Skin epidermis (tissue), 12 donors: Measurements from ENCODE around the gene GGA2.
"Not testable (repeated sequence)": the region's sequence is repeated elsewhere in the genome, so short reads cannot be mapped to it uniquely, and the experiment has no call there.

Experiments used
- H3K27ac ChIP-seq, 21 experiments: fragments of 200-600 bp; sonication (generic) in 11 of 21; one replicate each; pipeline ENCODE4 v1.5.0; 2020; ENCODE audit warnings: mild to moderate bottlenecking in 3 of 21, inconsistent platforms in 2 of 21, moderate library complexity in 2 of 21
- H3K4me3 ChIP-seq, 7 experiments: fragments of 200-600 bp; sonication (generic) in 2 of 7; one replicate each; pipeline ENCODE4 v1.5.0; 2020; ENCODE audit warnings: inconsistent platforms in 2 of 7, mild to moderate bottlenecking in 2 of 7, moderate library complexity in 1 of 7

GGA2 gene, protein sequence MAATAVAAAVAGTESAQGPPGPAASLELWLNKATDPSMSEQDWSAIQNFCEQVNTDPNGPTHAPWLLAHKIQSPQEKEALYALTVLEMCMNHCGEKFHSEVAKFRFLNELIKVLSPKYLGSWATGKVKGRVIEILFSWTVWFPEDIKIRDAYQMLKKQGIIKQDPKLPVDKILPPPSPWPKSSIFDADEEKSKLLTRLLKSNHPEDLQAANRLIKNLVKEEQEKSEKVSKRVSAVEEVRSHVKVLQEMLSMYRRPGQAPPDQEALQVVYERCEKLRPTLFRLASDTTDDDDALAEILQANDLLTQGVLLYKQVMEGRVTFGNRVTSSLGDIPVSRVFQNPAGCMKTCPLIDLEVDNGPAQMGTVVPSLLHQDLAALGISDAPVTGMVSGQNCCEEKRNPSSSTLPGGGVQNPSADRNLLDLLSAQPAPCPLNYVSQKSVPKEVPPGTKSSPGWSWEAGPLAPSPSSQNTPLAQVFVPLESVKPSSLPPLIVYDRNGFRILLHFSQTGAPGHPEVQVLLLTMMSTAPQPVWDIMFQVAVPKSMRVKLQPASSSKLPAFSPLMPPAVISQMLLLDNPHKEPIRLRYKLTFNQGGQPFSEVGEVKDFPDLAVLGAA

DNA sequence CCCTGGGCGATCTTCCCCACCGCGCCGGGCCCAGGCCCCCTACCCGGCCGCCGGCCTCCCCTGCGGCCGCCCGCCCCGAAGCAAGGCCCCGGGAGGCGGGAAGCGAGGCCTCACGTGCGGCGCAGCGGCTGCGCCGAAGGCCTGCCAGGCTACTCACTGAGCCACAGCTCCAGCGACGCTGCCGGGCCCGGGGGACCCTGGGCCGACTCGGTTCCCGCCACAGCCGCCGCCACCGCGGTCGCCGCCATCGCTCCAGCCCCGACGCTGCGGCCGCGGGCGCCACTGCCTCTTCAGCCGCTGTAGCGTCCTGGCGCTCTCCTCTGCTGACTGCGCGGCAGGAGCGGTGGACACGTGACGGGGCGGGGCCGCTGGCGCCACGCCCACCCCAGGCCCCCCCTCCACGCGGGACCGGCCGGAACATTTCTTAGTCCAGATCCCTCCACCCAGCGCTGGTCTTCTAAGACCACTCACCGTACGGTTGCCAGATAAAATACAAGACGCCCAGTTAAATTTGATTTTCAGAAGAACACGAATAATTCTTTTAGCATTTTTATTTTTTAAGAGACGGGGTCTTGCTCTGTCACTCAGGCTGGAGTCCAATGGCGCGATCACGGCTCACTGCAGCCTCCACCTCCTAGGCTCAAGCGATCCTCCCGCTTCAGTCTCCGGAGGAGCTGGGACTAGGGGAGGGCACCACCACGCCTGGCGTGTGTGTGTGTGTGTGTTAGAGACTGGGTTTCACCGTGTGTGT is at the start of gene GGA2:
GGA2 (minus strand) TSS at position 331 of the 751 bp plus-strand sequence; CDS start at position 248, 83 bp downstream.
- Histone ChIP-seq H3K27ac (peak within 1 kb of the TSS; percentile 64 to 94 (median 88)), H3K4me3 (peak within 1 kb of the TSS; percentile 78 to 91 (median 87))

DNA sequence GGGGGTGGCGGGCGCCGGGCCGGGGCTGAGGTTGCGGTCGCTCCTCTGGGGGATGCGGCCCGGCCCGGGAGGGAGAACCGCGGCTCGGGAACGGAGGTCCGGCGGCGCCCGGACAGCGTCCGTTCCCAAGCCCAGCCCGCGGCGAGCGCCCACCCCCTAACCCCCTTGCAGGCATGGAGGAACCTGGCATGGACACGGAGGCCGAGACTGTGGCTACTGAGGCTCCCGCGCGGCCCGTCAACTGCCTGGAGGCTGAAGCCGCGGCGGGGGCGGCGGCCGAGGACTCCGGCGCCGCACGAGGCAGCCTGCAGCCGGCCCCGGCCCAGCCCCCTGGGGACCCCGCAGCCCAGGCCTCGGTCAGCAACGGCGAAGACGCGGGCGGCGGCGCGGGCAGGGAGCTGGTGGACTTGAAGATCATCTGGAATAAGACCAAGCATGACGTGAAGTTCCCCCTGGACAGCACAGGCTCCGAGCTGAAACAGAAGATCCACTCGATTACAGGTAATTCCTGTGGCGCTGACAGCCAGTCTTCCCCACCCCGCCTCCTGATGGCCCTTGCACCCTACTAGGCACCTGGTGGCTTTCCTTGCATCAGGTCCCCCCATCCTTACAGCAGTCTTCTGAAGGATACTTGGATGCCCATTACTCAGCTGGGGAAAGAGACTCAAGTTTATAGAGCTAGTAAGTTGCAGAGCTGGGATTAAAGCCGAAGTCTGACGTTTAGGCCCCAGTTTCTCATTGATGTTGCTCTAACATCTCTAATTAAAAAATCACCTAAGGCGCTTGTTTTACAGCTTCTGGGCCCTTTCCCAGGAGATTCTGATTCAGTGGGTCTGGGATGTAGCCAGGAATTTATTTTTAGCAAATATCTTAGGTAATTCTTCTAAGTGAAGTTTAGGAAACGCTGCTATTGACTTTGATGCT is 47.7 kb upstream of the GGA2 start:
- Histone ChIP-seq H3K27ac (peak overlapping the region; percentile 63 to 98 (median 91)), H3K4me3 (peak overlapping the region; percentile 60 to 100 (median 98))

DNA sequence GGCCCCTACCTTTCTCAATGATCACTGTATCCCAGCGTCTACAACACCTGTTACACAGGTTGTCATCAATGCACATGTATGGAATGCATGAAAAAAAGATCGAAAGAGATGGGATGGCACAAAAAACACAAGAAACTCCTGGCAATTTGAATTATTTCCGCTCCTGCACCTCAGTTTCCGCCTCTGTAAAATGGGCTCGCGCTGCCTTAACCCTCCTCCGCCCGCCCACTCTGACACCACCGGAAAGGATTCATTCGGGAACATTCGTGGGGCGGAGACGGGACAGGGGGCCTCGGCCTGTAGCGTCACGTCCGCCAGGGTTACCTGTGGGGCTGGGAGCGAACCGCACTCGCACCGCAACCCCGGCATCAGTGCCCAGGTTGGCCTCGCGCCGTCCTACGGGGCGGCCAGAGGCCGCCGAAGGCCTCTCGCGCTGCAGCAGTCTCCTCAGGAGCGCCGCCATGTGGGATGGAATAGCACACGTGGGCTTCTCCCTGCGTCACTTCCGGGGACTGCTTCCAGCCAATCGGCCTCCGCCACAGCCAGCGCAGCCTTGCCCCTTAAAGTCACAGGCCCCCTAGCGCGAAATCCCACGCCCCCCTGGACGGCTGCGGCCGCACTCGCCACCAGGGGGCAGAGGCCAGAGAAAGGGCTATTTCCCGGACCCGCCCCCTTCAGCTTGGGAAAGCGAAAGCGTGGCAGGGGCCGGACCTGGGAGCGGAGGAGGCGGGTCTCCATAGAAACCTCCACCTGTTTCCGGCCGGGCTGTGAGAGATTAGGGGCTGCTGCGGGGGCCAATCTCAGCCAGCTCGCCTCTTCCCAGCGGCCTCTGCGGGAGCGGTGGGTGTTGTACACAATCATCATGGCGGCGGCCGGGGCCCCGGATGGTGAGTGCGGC is 46.8 kb upstream of the GGA2 start, which contains the start of the genes EARS2 and UBFD1:
EARS2 (minus strand) TSS at position 470 of the 898 bp plus-strand sequence; CDS start at position 463, 7 bp downstream.
UBFD1 (plus strand) TSS at position 847 of the 898 bp plus-strand sequence; CDS start at position 863, 16 bp downstream.
- Histone ChIP-seq H3K27ac (peak within 1 kb of the TSS; percentile 63 to 98 (median 91)), H3K4me3 (peak within 1 kb of the TSS; percentile 60 to 100 (median 98))

DNA sequence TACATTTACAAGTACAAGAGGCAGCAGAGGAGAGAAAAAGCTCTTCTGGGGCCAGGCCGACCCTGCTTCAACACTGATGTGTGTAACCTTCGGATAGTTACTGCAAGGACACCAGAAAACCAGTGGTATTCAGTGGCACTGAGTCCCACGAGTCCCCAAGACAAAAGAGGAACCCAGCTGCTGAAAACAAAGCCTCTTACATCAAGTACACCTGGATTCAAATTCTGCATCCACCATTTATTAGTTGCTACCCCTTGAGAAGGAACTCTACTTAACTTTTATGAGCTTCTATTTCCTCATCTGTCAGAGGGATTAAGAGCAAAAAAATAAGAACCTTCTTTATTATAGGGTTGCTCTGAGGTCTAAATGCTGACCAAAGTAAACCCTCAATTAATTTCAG is 44.2 kb upstream of the GGA2 start:
- H3K4me3 ChIP-seq: no peak overlapping the region
- H3K27ac ChIP-seq: no peak overlapping the region

DNA sequence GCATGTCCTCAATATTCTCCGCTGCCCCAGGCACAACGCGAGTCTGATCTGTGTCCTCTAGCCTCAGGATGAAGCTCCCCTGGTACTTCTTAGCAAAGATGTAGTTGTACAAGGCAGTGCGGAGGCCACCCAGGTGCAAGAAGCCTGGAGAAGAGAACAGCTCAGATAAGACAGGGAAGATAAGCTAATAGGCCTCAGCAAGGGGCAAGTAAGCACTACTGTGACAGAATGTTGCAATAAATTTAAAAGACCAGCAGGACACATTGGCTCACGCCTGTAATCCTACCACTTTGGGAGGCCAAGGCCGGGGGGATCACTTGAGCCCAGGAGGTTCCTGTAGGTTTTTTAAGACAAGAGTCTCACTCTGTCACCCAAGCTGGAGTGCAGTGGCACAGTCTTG is 41.9 kb upstream of the GGA2 start:
- H3K27ac ChIP-seq: no peak overlapping the region
- H3K4me3 ChIP-seq: no peak overlapping the region

DNA sequence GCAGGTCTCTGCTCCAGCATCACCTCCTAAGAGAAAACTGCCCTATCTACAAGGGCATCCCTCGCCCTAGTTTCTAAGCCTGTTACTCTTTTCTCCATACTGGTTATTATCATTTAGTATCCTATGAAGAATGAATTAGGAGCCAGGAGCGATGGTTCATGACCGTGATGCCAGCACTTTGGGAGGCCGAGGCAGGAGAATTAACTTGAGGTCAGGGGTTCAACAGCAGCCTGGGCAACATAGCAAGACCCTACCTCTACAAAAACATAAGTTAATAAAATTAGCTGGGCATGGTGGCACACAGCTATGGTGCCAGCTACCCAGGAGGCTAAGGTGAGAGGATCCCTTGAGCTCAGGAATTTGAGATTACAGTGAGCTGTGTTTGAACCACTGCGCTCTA is 39.6 kb upstream of the GGA2 start:
- H3K4me3 ChIP-seq: no peak overlapping the region
- no peak overlapping the region for H3K27ac ChIP-seq

DNA sequence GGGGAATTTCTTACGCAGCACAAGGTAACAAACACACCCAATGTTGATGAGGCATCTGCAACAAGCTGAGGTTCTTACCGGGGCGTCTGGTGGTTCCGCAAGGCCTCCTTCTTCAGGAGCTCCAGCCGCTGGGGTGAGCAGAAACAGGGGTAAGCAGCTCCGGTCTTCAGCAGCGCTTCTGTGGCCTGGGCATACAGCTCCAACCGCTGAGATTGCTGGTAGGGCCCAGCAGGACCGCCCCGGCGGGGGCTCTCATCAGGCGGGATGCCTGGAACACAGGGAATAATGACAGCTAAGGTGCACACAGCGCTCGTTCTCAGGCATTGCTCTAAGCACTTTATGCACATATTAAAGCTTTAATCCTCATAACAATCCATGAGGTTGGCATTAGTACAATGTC is 34.1 kb upstream of the GGA2 start:
- H3K27ac ChIP-seq: no peak overlapping the region
- no peak overlapping the region for H3K4me3 ChIP-seq

DNA sequence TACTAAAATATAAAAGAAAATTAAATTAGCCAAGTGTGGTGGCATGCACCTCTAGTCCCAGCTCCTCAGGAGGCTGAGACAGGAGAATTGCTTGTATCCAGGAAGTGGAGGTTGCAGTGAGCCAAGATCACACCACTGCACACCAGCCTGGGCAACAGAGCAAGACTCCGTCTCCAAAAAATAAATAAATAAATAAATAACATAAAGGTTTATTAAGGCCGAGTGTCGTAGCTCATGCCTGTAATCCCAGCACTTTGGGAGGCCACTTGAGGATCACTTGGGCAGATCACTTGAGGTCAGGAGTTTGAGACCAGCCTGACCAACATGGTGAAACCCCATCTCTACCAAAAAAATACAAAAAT is 30.5 kb upstream of the GGA2 start:
- not testable (repeated sequence) for H3K4me3 ChIP-seq

DNA sequence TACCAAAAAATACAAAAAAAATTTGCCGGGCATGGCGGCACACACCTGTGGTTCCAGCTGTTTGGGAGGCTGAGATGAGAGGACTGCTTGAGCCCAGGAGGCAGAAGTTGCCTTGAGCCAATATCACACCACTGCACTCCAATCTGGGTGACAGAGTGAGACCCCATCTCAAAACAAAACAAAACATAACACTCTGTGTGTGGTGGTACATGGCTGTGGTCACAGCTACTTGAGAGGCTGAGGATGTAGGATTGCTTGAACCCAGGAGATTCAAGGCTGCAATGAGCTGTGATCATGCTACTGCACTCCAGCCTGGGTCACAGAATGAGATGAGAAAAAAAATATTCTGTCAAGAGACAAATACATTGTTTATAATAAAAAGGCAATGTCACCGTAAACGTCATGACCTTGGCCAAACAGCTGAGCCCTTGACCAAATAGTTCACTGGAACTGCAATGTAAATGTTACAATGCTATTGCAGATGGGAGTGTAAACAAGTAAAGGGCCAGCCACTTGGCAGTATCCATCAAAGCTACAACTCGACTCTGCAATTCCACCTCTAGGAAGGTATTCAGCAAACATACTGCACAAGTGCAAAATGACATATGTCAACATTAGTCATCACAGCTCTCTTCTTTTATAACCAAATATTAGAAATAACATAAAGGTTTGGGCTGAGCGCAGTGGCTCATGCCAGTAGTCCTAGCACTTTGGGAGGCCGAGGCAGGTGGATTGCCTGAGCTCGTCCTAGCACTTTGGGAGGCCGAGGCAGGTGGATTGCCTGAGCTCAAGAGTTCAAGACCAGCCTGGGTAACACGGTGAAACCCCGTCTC is 29.9 kb upstream of the GGA2 start:
- H3K27ac ChIP-seq: no peak overlapping the region
- H3K4me3 ChIP-seq: no peak overlapping the region

More for the DNA sequence above, 30.5 kb upstream of the GGA2 start:
- not testable (repeated sequence) for H3K27ac ChIP-seq

DNA sequence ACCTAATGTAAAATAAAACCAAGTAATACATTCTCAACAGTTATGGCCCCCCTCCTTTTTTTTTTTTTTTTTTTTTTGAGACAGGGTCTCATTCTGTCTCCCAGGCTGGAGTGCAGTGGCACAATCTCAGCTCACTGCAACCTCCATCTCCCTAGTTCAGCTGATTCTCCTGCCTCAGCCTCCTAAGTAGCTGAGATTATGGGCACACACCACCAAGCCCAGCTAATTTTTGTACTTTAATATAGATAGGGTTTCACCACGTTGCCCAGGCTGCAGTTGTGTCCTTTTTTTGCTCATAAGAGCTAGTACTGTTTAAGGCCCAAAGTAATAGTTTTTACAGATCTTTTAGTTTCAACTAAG is 28.6 kb upstream of the GGA2 start:
- Histone ChIP-seq H3K4me3 (no peak overlapping the region), H3K27ac (no peak overlapping the region)

DNA sequence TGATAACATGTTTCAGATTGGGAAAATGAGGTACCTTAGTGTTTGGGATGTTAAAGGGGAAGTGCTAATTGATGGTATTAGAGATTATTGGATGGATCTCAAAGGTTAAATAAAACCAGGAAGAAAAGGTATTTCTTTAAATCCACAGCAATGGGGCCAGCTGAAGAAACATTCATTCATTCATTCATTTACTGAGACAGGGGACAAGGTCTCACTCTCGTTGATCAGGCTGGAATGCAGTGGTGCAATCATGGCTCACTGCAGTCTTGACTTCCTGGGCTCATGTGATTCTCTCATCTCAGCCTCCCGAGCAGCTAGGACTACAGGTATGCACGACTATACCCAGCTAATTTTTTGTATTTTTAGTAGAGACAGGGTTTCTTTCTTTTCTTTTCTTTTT is 27.1 kb upstream of the GGA2 start:
- H3K27ac ChIP-seq: no peak overlapping the region
- no peak overlapping the region for H3K4me3 ChIP-seq

DNA sequence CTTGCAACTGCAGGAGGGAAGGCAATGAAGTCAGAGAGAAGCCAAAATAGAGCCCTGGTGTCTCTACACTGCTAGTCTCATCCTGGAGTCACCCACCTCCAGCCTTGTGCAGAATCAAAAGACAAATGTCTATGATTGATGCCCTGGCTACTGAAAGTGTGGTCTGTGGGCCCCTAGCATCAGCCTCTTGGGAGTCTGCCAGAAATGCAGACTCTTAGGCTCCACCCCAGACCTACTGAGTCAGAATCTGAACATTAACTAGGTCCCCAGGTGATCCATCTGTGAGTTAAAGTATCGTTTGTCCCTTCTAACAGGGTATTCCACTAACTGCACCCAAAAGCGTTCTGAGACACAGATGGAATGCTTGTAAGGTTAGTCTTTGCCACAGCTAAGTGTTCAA is 25.6 kb upstream of the GGA2 start:
- Histone ChIP-seq H3K4me3 (no peak overlapping the region), H3K27ac (no peak overlapping the region)

DNA sequence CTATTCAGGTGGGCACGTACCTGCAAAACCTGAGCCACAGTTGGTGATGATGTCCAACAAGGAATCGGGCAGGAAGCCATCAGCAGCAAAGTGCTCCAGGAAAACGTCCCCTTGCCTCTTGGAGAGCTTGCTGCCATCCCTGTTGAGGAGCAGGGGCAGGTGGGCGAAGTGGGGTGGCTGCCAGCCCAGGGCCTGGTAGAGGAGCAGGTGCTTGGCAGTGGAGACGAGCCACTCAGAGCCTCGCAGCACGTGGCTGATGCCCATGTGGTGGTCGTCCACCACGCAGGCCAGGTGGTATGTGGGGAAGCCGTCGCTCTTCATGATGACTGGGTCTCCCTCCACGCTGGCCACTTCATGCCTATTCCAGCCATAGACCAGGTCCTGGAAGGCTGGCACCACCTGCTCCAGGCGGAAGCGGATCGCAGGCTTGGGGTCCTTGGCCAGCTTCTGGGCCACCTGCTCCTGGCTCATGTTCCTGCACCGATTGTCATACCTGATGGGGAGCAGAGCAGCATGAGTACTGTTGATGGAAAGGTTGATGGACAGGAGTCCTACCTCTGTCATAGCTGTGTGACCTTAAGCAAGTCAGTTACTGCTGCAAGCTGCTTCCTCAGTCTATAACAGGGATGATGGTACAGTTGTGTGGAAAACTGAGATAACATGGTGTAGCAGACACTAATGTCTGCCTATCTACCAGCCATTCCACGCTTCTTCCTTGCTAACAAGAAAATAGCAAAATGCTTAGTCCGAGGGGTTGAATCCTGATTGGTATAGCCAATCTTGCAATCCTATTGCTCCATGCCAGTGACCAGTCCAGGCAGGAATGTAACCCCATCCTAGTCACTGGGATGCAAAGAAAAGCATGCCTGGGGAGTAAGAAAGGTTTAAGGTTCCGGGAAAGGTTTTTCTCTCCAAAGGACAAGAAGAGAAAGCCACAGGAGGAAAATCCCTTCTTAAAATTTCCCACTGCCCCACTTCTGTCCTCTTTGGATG is 24.9 kb upstream of the GGA2 start:
- Histone ChIP-seq H3K27ac (no peak overlapping the region), H3K4me3 (no peak overlapping the region)

DNA sequence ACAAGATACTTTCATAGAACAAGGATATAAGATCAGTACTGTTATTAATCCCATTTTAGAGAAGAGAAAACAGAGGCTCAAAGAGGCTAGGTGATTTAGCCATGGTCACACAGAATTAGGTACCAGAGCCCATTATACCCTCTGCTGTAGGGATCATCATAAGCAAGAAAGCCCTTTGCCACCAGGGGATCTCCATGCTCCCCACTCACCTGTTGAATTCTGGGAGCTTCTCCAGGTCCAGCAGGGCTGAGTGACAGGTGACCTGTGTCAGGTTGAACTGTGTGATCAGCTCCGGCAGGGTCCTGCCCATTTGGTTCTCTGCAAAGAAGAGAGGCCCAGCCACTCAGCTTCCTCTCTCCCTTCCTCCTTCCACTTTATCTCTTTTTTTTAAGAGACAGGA is 22.2 kb upstream of the GGA2 start:
- Histone ChIP-seq H3K4me3 (no peak overlapping the region), H3K27ac (no peak overlapping the region)

DNA sequence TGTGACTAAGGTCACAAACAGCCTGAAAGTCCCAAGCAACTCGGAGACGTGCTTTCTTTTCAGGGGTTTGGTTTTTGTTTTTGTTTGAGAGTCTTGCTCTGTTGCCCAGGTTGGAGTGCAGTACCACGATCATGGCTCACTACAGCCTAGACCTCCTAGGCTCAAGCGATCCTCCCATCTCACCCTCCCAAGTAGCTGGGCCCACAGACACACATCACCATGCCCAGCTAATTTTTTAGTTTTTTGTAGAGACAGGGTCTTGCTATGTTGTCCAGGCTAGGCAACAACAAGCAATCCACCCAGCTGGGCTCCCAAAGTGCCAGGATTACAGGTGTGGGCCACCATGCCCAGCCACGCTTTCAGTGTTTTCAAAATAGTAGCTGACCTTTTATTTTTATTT is 19.8 kb upstream of the GGA2 start:
- no peak overlapping the region for H3K4me3 ChIP-seq
- no peak overlapping the region for H3K27ac ChIP-seq

DNA sequence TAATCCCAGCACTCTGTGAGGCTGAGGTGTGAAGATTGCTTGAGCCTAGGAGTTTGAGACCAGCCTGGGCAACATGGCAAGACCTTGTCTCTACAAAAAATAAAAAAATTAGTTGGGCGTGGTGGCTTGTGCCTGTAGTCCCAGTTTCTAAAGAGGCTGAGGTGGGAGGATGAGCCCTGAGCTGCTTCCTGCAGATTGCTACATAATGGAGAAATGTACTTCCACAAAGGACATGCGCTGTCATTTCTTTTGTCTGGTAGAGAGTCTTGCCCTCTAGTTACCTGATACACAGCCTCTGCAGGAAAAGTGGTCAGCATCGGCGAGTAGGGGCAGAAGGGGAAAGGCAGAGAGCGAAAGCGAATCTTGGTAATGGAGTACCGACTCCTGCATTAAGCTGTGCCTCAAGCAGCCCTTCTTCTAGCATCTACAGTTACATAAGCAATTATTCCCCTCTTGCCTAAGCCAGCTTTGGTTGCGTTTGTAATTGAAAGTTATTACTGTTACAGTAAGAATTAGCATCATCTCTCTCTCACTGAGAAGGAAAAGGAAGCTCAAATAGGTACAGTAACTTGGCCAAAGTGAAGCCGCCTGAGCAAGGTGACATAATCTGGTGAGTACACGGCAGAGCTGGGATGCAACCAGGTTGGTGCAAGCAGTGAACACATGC is 18.5 kb upstream of the GGA2 start:
- no peak overlapping the region for H3K4me3 ChIP-seq
- no peak overlapping the region for H3K27ac ChIP-seq
